HCT116 (cell line): ENCODE measurements around the gene LHX2. TPM values are rescaled to one million over a fixed set of nuclear protein-coding genes. Genes with fewer than 3 reads are reported as not detected.
"Not testable (repeated sequence)": the region's sequence is repeated elsewhere in the genome, so short reads cannot be mapped to it uniquely, and the experiment has no call there.

Experiments
- ATAC-seq: fragments of 200-7000 bp; cut with Tn5 transposase; 2 replicates; pipeline ENCODE4 v1.9.1; 2020; ENCODE audit warnings: mild to moderate bottlenecking, moderate library complexity
- BruUV-seq: library from RNA; stranded (reverse); fragments of 400-500 nt; replicated peaks from 2 replicates; lab custom pipeline; 2021; lab: Mats Ljungman, UMichigan
- CTCF ChIA-PET: fragments of 300-600 bp; sonication (Branson Sonifier 250); formaldehyde crosslinking; loops from one replicate; lab custom pipeline; 2021; ENCODE audit warnings: antibody characterized with exemption; lab: Charles Lee
- POLR2A ChIA-PET: fragments of 300-600, 350-600 bp; sonication (Branson Sonifier 250); formaldehyde crosslinking; loops from one replicate; lab custom pipeline; 2021; ENCODE audit warnings: antibody characterized with exemption; lab: Charles Lee
- RAD21 ChIA-PET, 2 experiments: fragments of 300-600 bp; sonication (Branson Sonifier 250); formaldehyde crosslinking; loops; one replicate each; lab custom pipeline; 2023; ENCODE audit warnings: low total read pairs in 2 of 2; ENCODE audit not compliant: uncharacterized antibody in 2 of 2, unreplicated experiment in 2 of 2, low non-redundant PET in 1 of 2; lab: Charles Lee
- DNase-seq: peaks from one replicate; pipeline ENCODE4 v3.0.0-alpha.2; 2010; ENCODE audit warnings: low read depth, low spot score
- H2AFZ ChIP-seq: fragments of 200-600 bp; shearing (Covaris generic), sonication (generic); 2 replicates; pipeline ENCODE4 v1.6.1; 2017; ENCODE audit warnings: low read depth, mixed run types, mixed read lengths, antibody characterized with exemption, low read length; ENCODE audit not compliant: poor library complexity, severe bottlenecking
- H3K27ac ChIP-seq: 2 replicates; pipeline ENCODE4 v1.5.1; 2012; ENCODE audit warnings: low read depth, low read length
- H3K27me3 ChIP-seq: fragments of 200-600 bp; sonication (generic); 2 replicates; pipeline ENCODE4 v1.6.1; 2016; ENCODE audit warnings: mixed run types, low read length, mixed read lengths; ENCODE audit not compliant: insufficient read depth
- H3K36me3 ChIP-seq, 2 experiments: fragments of 200-500 bp in 1 of 2; fragments of 200-600 bp in 1 of 2; sonication (Bioruptor generic) in 1 of 2; sonication (generic) in 1 of 2; 2 replicates each; pipeline versions ENCODE4 v1.5.1 to v1.6.1; 2014 to 2016; ENCODE audit warnings: low read length in 2 of 2, inconsistent platforms in 1 of 2, mixed read lengths in 1 of 2, mixed run types in 1 of 2; ENCODE audit not compliant: insufficient read depth in 2 of 2, control insufficient read depth in 1 of 2
- H3K4me1 ChIP-seq, 2 experiments: fragments of 200-600 bp in 1 of 2; sonication (generic) in 1 of 2; 2 replicates each; pipeline versions ENCODE4 v1.5.1 to v1.6.1; 2012 to 2017; ENCODE audit warnings: low read length in 2 of 2, inconsistent platforms in 1 of 2, mild to moderate bottlenecking in 1 of 2, mixed read lengths in 1 of 2, mixed run types in 1 of 2, moderate library complexity in 1 of 2; ENCODE audit not compliant: insufficient read depth in 2 of 2, control insufficient read depth in 1 of 2
- H3K4me2 ChIP-seq: fragments of 200-600 bp; sonication (generic); 2 replicates; pipeline ENCODE4 v1.6.1; 2017; ENCODE audit warnings: mixed run types, low read length, mixed read lengths
- H3K4me3 ChIP-seq, 2 experiments: fragments of 200-600 bp in 1 of 2; sonication (generic) in 1 of 2; replicated peaks in 1 of 2; 2 replicates each; pipeline ENCODE4 v1.5.1; 2011 to 2016; ENCODE audit warnings: low read length in 2 of 2, control low read depth in 1 of 2, low read depth in 1 of 2, mild to moderate bottlenecking in 1 of 2, mixed read lengths in 1 of 2, mixed run types in 1 of 2
- H3K79me2 ChIP-seq: fragments of 200-600 bp; sonication (generic); 2 replicates; pipeline ENCODE4 v1.6.1; 2017; ENCODE audit warnings: mild to moderate bottlenecking, mixed run types, low read length, moderate library complexity, mixed read lengths; ENCODE audit not compliant: insufficient read depth
- H3K9ac ChIP-seq: fragments of 200-600 bp; sonication (generic); 2 replicates; pipeline ENCODE4 v1.6.1; 2016; ENCODE audit warnings: low read length, mixed read lengths
- H3K9me2 ChIP-seq: fragments of 200-600 bp; sonication (generic), shearing (Covaris generic); 2 replicates; pipeline ENCODE4 v1.6.1; 2017; ENCODE audit warnings: mixed run types, mild to moderate bottlenecking, moderate library complexity; ENCODE audit not compliant: insufficient read depth
- H3K9me3 ChIP-seq, 2 experiments: fragments of 200-500 bp in 1 of 2; fragments of 200-600 bp in 1 of 2; sonication (Bioruptor generic) in 1 of 2; sonication (generic) in 1 of 2; 2 replicates each; pipeline ENCODE4 v1.6.1; 2014 to 2017; ENCODE audit warnings: low read length in 2 of 2, mixed read lengths in 2 of 2, inconsistent platforms in 1 of 2, low read depth in 1 of 2, mild to moderate bottlenecking in 1 of 2, mixed run types in 1 of 2, moderate library complexity in 1 of 2; ENCODE audit not compliant: control insufficient read depth in 1 of 2, insufficient read depth in 1 of 2
- H4K20me1 ChIP-seq: fragments of 200-600 bp; sonication (generic), shearing (Covaris generic); 2 replicates; pipeline ENCODE4 v1.6.1; 2017; ENCODE audit warnings: mixed run types, mild to moderate bottlenecking, moderate library complexity; ENCODE audit not compliant: insufficient read depth
- CBX3 ChIP-seq: IDR thresholded peaks from 2 replicates; pipeline ENCODE4 v1.6.1; 2012; ENCODE audit warnings: low read depth
- CEBPB ChIP-seq: IDR thresholded peaks from 2 replicates; pipeline ENCODE4 v1.6.1; 2012; ENCODE audit warnings: low read depth
- EZH2 ChIP-seq: fragments of 200-600 bp; sonication (generic); IDR thresholded peaks from 2 replicates; pipeline ENCODE4 v1.6.1; 2017; ENCODE audit warnings: antibody characterized with exemption, mixed run types
- EZH2phosphoT487 ChIP-seq: fragments of 200-600 bp; IDR thresholded peaks from 2 replicates; pipeline ENCODE4 v1.6.1; 2018; ENCODE audit warnings: antibody characterized with exemption, borderline replicate concordance
- FOSL1 ChIP-seq: IDR thresholded peaks from 2 replicates; pipeline ENCODE4 v1.6.1; 2012; ENCODE audit warnings: low read depth
- JUND ChIP-seq: IDR thresholded peaks from 2 replicates; pipeline ENCODE4 v1.6.1; 2012
- POLR2A ChIP-seq: IDR thresholded peaks from 2 replicates; pipeline ENCODE4 v1.7.0; 2011; ENCODE audit warnings: borderline replicate concordance; ENCODE audit not compliant: insufficient read depth, insufficient read length; ENCODE audit errors: extremely low read depth
- POLR2AphosphoS5 ChIP-seq: IDR thresholded peaks from 2 replicates; pipeline ENCODE4 v1.6.1; 2011; ENCODE audit warnings: mild to moderate bottlenecking, low read depth, low read length, moderate library complexity
- RAD21 ChIP-seq: IDR thresholded peaks from 2 replicates; pipeline ENCODE4 v1.6.1; 2012; ENCODE audit warnings: low read depth, mild to moderate bottlenecking
- SIN3A ChIP-seq: IDR thresholded peaks from 2 replicates; pipeline ENCODE4 v1.6.1; 2012; ENCODE audit warnings: low read depth
- SP1 ChIP-seq: IDR thresholded peaks from 2 replicates; pipeline ENCODE4 v1.6.1; 2012; ENCODE audit warnings: low read depth
- TCF7L2 ChIP-seq: IDR thresholded peaks from 2 replicates; pipeline ENCODE4 v1.7.0; 2011; ENCODE audit warnings: borderline replicate concordance, inconsistent platforms; ENCODE audit not compliant: insufficient read depth, insufficient read length; ENCODE audit errors: extremely low read depth
- YY1 ChIP-seq: IDR thresholded peaks from 2 replicates; pipeline ENCODE4 v1.6.1; 2011; ENCODE audit warnings: low read length, low read depth, moderate library complexity, mild to moderate bottlenecking; ENCODE audit not compliant: insufficient replicate concordance; ENCODE audit errors: extremely low read depth
- ZNF274 ChIP-seq: fragments of 200-500 bp; sonication (Bioruptor generic); IDR thresholded peaks from 2 replicates; pipeline ENCODE4 v1.6.1; 2014; ENCODE audit warnings: mild to moderate bottlenecking, low read depth, low read length, inconsistent platforms
- intact Hi-C: fragments of 100-400 bp; cut with micrococcal nuclease; formaldehyde crosslinking; loops from 2 replicates; pipeline ENCODE4 v1.10.0; 2022
- total RNA-seq: library from RNA; stranded (reverse); gene quantifications from one replicate; pipeline ENCODE4 v1.2.1, GENCODE V29; 2021; ENCODE audit not compliant: unreplicated experiment
- TF ChIP-seq, protein P1 (sequence below): IDR thresholded peaks from 2 replicates; pipeline ENCODE4 v1.6.1; 2012
- TF ChIP-seq, protein P2 (sequence below): IDR thresholded peaks from 2 replicates; pipeline ENCODE4 v1.6.1; 2011; ENCODE audit warnings: mild to moderate bottlenecking, low read length, moderate library complexity; ENCODE audit not compliant: insufficient replicate concordance; ENCODE audit errors: extremely low read depth
- TF ChIP-seq, protein P3 (sequence below), 3 experiments: fragments of 200-600 bp in 1 of 3; sonication (generic) in 1 of 3; IDR thresholded peaks in 2 of 3; conservative IDR thresholded peaks in 1 of 3; 2 replicates each; pipeline ENCODE4 v1.5.1; 2012 to 2017; ENCODE audit warnings: low read depth in 2 of 3, low read length in 2 of 3, antibody characterized with exemption in 1 of 3, borderline replicate concordance in 1 of 3, control low read depth in 1 of 3, mild to moderate bottlenecking in 1 of 3, mixed read lengths in 1 of 3, mixed run types in 1 of 3, moderate library complexity in 1 of 3; ENCODE audit not compliant: insufficient read depth in 1 of 3
- TF ChIP-seq, protein P4 (sequence below): IDR thresholded peaks from 2 replicates; pipeline ENCODE4 v1.6.1; 2012

The LHX2 gene
- total RNA-seq, 1 experiment from 2014 or later, result 10.2 TPM

DNA sequence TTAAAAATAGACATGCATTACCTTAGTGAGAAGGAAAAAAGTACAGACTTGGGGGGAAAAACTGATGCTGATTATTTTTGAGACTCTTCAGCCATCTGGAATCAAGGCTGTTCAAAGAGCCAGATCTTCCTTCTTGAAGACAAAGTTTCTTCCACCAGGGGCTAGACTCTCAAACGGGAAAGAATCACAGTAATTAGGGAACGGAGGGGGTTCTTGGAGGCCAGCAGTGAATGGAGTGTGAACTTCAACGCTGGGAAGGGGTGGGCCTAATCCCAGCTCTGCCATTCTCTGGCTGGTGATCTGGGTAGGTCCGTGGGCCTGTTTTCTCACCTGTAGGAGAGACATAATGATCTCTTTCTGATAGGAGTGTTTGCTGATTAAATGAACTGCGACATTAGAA lies 21.1 kb upstream of the LHX2 start:
- no peaks in the 10 kb centered on the region for H3K9me2 ChIP-seq
- intact Hi-C loops, result no loop called here
- no peak overlapping the region for H2AFZ ChIP-seq
- H3K79me2 ChIP-seq, result no peaks in the 10 kb centered on the region
- no peak for TF ChIP-seq EZH2
- no peak for TF ChIP-seq POLR2AphosphoS5
- no peak for TF ChIP-seq FOSL1
- no peak for TF ChIP-seq EZH2phosphoT487
- TF ChIP-seq, protein P1, sequence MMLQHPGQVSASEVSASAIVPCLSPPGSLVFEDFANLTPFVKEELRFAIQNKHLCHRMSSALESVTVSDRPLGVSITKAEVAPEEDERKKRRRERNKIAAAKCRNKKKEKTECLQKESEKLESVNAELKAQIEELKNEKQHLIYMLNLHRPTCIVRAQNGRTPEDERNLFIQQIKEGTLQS, result no peak
- TF ChIP-seq RAD21, result no peak
- TF ChIP-seq, protein P2, sequence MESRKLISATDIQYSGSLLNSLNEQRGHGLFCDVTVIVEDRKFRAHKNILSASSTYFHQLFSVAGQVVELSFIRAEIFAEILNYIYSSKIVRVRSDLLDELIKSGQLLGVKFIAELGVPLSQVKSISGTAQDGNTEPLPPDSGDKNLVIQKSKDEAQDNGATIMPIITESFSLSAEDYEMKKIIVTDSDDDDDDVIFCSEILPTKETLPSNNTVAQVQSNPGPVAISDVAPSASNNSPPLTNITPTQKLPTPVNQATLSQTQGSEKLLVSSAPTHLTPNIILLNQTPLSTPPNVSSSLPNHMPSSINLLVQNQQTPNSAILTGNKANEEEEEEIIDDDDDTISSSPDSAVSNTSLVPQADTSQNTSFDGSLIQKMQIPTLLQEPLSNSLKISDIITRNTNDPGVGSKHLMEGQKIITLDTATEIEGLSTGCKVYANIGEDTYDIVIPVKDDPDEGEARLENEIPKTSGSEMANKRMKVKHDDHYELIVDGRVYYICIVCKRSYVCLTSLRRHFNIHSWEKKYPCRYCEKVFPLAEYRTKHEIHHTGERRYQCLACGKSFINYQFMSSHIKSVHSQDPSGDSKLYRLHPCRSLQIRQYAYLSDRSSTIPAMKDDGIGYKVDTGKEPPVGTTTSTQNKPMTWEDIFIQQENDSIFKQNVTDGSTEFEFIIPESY, result no peak
- no peak for TF ChIP-seq POLR2A
- TF ChIP-seq, protein P3, sequence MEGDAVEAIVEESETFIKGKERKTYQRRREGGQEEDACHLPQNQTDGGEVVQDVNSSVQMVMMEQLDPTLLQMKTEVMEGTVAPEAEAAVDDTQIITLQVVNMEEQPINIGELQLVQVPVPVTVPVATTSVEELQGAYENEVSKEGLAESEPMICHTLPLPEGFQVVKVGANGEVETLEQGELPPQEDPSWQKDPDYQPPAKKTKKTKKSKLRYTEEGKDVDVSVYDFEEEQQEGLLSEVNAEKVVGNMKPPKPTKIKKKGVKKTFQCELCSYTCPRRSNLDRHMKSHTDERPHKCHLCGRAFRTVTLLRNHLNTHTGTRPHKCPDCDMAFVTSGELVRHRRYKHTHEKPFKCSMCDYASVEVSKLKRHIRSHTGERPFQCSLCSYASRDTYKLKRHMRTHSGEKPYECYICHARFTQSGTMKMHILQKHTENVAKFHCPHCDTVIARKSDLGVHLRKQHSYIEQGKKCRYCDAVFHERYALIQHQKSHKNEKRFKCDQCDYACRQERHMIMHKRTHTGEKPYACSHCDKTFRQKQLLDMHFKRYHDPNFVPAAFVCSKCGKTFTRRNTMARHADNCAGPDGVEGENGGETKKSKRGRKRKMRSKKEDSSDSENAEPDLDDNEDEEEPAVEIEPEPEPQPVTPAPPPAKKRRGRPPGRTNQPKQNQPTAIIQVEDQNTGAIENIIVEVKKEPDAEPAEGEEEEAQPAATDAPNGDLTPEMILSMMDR (IDR thresholded peaks at IDR 0.05 in 2 of 3, conservative IDR thresholded peaks at IDR 0.05 in 1 of 3; ENCODE audit: borderline replicate concordance in 1 of 3, insufficient read depth in 1 of 3, low read depth in 2 of 3, low read length in 2 of 3), result no peak
- no peak for TF ChIP-seq ZNF274
- no peak for TF ChIP-seq CEBPB
- no peak for TF ChIP-seq YY1
- TF ChIP-seq CBX3, result no peak
- no peak for TF ChIP-seq JUND
- no peak for TF ChIP-seq SIN3A
- no peak for TF ChIP-seq TCF7L2
- no peak for TF ChIP-seq SP1
- TF ChIP-seq, protein P4, sequence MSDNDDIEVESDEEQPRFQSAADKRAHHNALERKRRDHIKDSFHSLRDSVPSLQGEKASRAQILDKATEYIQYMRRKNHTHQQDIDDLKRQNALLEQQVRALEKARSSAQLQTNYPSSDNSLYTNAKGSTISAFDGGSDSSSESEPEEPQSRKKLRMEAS, result no peak
- H3K9me3 ChIP-seq, result no peaks in the 10 kb centered on the region
- no peaks in the 10 kb centered on the region for H3K36me3 ChIP-seq
- POLR2A ChIA-PET, result no interaction called here
- H3K27me3 ChIP-seq, result peaks cover 16% of the 10 kb centered on the region; the same call in 1 of the 2 replicates
- BruUV-seq, result no TSS peak
- RAD21 ChIA-PET, result no interaction called here
- no peaks in the 10 kb centered on the region for H3K4me1 ChIP-seq
- H3K27ac ChIP-seq, result no peak overlapping the region
- H3K4me3 ChIP-seq, result no peak overlapping the region
- DNase-seq, result no peak
- H4K20me1 ChIP-seq, result no peaks in the 10 kb centered on the region
- H3K4me2 ChIP-seq, result no peak overlapping the region
- H3K9ac ChIP-seq, result no peak overlapping the region
- CTCF ChIA-PET, result no interaction called here
- no peak for ATAC-seq

DNA sequence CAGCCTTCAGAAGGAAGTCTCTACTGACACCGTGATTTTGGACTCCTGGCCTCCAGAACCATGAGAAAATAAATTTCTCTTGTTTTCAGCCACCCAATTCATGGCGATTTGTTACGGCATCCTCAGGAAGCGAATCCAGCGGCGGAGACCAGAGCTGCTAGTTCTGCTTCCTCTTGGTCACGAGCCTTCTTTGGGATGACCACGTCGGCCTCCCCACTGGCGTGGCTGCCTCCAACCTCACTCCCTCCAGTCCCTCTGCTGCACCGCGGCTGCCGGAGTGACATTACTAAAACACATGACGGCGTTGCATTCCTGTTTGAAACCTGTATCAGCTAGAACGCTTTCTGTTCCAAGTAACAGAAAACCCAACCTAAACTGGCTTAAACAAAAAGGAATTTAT lies 18.9 kb upstream of the LHX2 start:
- H3K79me2 ChIP-seq, H3K4me2 ChIP-seq, H3K9me2 ChIP-seq, H3K4me3 ChIP-seq, CTCF ChIA-PET, ATAC-seq, H3K9ac ChIP-seq, intact Hi-C loops, H2AFZ ChIP-seq, H3K9me3 ChIP-seq, POLR2A ChIA-PET, H3K4me1 ChIP-seq, H3K27ac ChIP-seq, DNase-seq, H3K36me3 ChIP-seq, RAD21 ChIA-PET, H4K20me1 ChIP-seq, BruUV-seq: not testable (repeated sequence)
- H3K27me3 ChIP-seq, result peaks cover 16% of the 10 kb centered on the region; the same call in 1 of the 2 replicates
